ENCODE measurements around the gene CD1E. TPM values are rescaled to one million over a fixed set of nuclear protein-coding genes. Genes with fewer than 3 reads are reported as not detected.
"Not testable (repeated sequence)": the region's sequence is repeated elsewhere in the genome, so short reads cannot be mapped to it uniquely, and the experiment has no call there.

Gene CD1E
- under 1 TPM in 3 of 5 donors, not detected in 2; 0.16 to 0.31 (median 0.22) TPM for polyA plus RNA-seq (ENCODE audit: insufficient read depth in 1 of 5, insufficient read length in 5 of 5, low replicate concordance in 1 of 5)
- long read RNA-seq, donor 1 = 0 reads
- long read RNA-seq, donor 2 = 0 reads
- long read RNA-seq, donor 3 = 0 reads
- long read RNA-seq, donor 4 = 0 reads
- long read RNA-seq, donor 5 = 0 reads
- long read RNA-seq, donor 6 = 0 reads
- long read RNA-seq, donor 7 = 0 reads
- long read RNA-seq, donor 8 = 0 reads

DNA sequence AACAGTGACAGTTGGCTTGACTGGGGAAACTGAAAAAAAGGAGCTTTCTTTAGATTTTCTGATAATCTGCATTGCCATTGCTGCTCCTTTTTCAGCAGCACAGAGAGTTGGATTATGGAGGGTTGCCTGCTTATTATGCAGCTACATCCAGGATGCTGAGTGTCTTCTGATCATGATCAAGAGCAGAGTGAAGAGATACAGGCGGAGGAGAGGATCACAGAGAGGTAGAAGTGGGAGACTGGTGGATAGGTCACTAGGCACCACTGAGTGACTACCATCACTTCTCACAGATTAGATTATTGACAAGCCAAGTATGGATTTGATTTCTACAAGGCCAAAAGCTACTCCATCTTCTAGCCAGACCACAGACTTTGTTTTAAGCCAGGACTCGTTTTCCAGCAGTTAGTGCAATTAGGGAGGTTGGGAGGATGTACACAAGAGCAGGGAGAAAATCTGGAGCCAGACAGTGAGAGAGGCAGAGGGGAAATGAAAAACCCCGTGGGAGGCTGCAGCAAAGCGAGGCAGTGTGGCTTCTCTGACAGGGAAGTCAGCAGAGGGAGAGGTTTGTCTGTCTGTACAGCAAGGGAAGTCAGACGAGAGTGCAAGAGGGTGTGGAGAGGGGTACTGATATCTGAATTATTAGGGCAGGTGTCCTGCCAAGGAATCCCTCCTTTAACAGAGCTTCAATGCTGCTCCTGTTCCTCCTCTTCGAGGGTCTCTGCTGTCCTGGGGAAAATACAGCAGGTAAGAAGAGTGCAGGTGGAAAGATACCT, at the start of gene CD1E:
Gene CD1E, plus strand, starts transcription at position 592 of the 773 bp plus-strand sequence. Its CDS starts 95 bp downstream, at position 687.
- no peak for DNase-seq

DNA sequence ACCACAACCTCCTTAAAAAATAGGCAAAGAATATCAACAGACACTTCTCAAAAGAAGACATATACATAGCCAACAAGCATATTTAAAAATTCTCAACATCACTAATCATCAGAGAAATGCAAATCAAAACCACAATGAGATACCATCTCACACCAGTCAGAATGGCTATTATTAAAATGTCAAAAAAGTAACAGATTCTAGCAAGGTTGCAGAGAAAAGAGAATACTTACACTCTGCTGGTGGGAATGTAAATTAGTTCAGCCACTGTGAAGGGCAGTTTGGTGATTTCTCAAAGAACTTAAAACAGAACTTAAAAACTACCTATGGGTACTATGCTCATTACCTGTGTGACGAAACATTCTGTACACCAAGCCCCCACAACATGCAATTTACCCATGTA, 43.1 kb upstream of the CD1E start:
- DNase-seq = no peak

DNA sequence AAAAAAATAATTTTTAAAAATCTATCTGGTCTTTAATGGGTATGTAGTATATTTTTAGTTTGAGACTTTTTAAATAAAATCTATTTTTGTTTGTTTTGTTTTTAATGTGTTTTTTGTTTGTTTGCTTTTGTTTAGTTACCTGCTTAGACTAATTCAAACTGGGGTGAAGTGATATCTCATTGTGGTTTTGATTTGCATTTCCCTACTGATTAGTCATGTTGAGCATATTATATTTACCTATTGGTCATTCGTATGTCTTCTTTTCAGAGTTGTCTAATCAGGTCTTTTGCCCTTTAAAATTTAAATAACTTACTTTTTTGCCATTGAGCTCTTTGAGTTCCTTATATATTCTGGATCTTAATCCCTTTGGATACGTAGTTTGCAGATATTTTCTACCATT, 42.6 kb upstream of the CD1E start:
- no peak for DNase-seq

DNA sequence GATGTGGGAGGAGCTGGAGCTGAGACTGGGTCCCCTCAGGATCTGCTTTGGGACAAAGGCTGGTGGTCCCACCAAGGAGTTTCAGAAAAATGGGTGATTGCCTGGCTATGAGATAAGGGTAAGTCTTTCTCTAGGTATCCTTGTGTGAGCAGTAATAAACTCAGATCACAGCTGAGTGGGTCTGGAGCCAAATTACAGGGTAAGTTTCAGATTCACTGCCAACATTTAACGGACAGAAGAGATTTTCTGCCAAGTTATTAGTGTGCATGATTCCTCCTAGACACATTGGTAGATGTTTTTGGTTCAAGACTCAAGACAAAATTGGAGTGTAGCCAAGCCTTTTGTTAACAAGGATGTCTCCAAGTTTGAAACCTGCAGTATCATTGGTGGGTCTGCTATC, 29.8 kb upstream of the CD1E start:
- DNase-seq = no peak

DNA sequence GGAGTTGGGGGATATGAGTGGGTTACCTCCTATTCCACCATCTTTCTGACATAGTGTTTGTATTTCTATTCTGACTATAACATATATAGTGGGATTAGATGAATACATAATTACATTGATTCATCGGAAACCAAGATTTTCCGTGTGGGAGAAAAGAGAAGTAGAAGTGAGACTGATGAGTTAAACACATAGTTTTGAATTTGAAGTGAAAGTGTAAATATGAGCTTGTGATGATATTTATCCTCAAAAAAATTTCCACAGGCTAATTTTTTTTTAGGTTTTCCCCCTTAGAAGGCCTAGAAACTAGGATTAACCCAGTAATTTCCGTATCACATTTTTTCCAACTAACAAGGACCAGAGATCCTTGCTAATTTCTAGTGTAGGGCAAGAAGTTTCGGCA, 29.3 kb upstream of the CD1E start:
- no peak for DNase-seq

DNA sequence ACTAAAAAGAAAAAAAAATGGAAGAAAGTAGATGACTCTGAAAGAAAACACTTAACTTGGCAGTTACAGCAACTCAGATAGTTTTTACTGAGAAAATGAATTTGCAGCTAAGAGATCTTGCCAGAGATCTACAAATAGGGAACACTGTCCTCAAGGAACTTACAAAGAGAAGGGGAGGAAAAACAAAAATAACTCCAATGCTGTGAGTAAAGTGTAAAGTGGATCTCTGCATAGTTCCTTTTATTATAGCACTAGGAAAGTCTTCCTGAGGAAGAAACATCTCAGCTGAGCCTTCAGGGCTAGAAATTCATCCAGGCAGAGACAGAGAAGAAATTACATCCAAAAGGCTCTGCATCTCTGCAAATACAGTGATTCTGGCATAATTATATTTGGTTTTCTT, 26.2 kb upstream of the CD1E start:
- no peak for DNase-seq

DNA sequence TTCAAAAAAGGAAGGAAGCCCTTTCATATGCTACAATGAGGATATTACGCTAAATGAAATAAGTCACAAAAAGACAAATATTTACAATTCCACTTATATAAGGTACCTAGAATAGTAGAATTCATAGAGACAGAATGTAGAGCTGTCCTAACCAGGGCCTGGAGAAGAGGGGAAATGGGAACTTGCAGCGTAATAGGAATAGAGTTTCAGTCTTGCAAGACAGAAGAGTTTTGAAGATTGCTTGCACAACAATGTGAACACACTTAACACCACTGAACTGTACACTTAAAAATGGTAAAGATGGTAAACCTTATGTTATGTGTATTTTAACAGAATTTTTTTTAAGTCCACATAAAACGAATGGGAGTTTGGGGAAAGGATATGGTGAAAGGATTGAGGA, 25.3 kb upstream of the CD1E start:
- DNase-seq = no peak

DNA sequence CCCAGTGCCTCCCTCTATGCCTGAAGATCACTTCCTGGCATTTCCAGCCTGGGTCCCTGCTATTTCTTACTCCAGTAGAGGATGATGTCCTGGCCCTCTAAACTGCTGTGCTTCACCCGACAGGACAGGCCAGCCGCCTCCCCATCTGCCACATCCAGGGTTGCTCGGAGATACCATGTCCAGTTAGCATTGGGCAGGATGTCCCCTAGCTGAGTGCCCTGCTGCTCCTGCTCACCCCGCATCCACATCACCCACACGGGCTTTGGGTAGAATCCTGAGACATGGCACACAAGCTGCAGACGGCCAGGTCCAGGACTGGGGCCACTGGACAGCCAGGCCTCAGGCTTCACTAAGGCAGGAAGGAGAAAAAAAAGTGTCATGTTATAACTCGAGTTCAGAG, 24.4 kb upstream of the CD1E start:
- no peak for DNase-seq

DNA sequence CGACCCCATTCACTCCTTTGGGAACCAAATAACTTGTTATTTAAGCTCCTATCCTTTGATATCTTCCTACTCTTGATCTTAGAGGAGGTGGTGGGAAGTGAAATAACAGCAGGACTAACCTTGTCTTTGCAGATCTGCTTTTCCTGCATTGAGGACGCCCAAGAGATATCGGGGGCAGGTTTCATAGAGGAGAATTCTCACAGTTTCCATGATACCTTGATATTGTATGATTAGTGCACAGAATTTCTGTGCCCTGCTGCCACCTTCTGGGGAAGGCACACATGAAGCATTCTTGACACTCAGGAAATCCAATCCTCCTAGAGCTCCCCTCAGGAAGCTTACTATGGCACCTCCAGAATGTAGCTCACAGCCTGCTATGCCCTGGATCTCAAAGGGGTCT, 24.0 kb upstream of the CD1E start:
- DNase-seq = no peak

DNA sequence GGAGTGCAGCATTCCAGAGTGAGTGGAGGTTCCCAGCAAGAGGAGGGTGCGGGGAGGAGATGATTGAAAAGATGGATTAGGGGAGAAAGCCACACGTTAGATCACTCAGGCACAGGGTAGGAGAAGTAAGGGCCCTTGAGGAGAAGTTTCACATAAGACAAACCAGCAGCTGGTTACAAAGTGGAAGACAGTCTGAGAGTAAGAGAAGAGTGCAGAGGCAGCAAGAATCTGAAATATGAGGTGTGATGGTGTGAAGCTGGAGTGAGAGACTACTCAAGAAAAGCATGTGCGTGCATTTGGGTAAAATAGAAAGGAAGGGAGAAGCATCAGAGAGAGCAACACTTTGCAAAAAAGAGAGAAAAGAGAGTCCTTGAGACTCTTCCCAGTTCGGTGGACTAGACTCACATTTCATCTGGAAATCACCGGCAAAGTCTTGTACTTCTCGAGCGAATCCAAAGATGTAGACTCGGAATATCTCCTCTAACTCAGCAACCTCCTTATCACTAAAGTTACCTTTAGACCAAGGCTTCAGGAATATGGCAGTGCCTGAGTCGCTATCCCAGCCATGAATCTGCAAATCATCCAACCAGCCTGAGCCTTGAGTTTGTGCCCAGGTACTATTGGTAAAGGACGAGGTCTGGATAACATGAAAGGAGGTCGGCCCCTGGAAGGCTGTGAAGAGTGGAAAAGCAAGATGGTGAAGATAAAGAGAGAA, 23.1 kb upstream of the CD1E start:
- DNase-seq = no peak

DNA sequence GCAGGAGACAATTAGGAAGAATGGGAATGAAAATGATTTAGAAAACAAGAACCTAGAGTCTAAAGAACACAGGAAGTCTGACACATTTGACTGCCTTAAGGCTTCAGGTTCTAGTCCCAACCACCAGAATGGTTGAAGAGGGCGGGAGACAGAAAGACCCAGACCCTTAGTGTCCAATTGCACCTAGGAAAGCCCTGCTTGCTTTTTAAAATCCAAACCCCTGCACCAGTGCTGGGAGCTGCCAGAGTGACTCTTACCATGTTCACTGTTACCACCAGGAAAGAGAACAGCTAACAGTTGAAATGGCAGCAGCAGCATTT, 22.6 kb upstream of the CD1E start:
- no peak for DNase-seq

DNA sequence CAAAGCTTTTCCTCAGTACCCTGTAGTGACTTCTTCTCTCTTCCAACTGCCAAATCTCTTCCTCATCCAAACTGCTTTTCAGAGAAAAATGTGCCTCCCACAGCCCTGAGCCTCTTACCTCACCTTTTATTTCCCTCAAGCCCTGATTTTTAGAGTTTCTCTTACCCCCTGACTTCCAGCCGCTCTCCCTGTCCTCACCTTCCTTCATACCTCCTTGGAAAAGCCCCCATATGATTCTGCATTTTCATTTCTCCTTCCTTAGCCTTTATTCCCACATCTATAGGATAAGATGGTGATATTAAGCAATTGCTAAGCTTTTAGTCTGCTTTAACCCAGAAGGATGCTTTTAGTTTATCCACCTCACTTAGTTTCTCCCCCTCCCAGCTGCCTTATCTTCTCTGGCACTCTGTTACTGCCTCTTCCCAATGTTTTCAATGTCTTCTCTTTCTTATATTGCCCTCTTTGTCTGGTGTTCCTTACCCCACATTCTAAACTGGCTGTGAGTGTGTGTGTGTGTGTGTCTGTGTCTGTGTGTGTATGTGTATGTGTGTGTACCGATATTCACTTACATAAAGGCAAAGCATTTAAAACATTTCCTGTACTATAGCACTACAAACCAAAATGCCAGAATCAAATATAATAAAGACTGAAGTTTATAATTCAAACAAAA, 22.1 kb upstream of the CD1E start, which contains the start of gene CD1B:
Gene CD1B, minus strand, starts transcription at position 51 of the 670 bp plus-strand sequence. CDS start 108 bp downstream, outside the sequence.
- DNase-seq = no peak

DNA sequence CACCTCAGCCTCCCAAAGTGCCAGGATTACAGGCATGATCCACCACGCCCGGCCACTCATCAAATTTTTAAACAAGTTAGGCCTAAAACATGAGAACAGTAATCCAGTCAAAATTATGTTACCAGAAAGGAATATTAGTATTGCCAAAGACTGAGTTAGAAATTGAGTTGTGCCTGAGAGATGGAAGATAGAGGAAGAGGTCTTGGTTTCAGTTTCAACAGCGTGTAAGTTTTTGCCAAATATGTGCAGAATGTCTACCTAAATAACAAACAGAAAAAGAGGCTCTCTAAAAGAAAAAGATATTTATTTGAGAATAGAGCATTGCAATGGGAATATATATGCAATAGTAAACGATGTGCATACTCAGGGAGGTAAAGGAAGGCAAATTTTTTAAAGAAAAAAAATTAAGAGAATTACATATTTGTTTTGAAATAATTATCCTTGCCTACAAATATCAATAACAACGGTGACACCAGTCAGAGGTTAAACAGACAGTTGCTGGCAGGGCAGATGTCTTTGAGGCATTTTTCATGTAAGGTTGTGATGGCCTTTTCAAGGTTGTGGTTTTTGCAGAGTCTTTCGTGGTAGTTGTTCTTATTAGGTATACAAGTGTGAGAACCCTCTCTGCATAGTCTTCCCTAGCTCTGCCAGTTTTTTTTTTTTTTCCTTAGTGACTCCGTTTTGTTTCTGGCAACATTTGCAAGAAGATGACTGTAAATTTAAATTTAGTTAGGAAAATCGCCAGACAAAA, 20.1 kb upstream of the CD1E start:
- no peak for DNase-seq

DNA sequence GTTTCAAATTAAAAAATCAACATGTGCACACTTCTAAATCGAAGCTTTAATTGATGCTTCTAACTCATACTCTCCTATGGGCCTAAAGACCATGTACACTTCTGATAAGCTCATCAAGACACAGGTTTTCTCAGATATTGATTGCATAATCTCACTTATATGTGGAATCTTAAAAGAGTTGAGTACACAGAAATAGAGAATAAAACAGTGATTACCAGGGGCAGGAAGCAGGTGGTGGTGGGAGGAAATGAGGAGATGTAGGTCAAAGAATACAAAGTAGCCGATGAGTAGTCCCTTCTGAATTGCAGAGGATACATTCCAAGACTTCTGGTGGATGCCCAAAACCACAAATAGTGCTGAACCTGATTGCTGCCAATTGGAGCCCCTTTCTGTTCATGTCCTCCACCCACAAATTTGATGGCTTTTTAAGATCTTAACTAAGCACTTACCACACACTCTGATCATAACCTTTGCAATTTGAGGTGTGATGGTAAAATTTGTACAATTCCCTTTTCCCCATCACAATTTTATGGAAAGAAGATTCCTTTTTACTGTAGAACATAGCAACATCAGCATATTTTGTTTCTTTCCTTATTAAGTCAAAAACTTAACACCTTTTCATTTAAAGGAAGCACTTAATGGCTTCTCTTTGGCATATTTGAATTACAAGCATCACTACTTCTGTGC, 19.0 kb upstream of the CD1E start:
- no peak for DNase-seq

DNA sequence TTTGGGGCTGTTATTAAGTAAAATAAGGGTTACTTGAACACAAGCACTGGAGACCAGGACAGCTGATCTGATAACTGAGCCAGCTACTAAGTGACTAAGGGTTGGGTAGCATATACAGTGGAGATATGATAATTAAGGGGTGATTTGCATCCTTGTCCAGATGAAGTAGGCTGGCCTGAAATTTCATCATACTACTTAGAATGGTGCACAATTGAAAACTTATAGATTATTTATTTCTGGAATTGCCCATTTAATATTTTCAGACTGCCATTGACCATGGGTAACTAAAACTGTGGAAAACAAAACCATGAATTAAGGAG, 18.5 kb upstream of the CD1E start:
- DNase-seq = no peak

DNA sequence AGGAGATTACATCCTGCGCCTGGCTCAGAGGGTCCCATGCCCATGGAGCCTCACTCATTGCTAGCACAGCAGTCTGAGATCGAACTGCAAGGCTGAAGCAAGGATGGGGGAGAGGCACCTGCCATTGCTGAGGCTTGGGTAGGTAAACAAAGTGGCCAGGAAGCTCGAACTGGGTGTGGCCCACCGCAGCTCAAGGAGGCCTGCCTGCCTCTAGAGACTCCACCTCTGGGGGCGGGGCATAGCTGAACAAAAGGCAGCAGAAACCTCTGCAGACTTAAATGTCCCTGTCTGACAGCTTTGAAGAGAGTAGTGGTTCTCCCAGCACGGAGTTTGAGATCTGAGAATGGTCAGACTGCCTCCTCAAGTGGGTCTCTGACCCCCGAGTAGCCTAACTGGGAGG, 17.3 kb upstream of the CD1E start:
- not testable (repeated sequence) for DNase-seq

DNA sequence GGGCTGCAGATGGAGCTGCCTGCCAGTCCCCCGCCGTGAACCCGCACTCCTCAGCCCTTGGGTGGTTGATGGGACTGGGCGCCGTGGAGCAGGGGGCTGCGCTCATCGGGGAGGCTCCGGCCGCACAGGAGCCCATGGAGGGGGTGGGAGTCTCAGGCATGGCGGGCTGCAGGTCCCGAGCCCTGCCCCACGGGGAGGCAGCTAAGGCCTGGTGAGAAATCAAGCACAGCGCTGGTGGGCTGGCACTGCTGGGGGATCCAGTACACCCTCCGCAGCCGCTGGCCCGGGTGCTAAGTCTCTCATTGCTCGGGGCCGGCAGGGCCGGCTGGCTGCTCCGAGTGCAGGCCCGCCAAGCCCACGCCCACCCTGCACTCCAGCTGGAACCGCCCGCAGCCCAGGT, 4.7 kb upstream of the CD1E start:
- DNase-seq = not testable (repeated sequence)

DNA sequence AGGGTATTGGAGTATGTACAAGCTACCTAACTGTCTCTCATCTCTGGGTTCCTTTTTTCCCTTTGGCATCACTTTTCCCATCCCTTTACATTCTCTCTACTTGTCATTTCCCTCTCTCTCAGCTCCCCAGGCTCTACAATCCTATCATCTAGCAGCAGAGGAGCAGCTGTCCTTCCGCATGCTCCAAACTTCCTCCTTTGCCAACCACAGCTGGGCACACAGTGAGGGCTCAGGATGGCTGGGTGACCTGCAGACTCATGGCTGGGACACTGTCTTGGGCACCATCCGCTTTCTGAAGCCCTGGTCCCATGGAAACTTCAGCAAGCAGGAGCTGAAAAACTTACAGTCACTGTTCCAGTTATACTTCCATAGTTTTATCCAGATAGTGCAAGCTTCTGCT, 561 bp downstream of the CD1E start:
- no peak for DNase-seq

DNA sequence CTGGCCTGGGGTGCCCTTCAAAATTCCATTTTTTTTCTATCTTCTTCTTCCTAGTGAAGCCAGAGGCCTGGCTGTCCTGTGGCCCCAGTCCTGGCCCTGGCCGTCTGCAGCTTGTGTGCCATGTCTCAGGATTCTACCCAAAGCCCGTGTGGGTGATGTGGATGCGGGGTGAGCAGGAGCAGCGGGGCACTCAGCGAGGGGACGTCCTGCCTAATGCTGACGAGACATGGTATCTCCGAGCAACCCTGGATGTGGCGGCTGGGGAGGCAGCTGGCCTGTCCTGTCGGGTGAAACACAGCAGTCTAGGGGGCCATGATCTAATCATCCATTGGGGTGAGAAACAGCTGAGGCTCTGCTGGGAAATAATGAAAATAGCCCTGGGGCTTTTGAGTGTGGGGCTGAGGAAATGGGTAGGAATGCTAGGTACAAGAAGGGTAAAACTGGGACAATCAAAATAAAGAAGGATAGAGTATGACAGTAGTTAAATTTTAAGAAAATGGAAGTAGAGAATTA, 2.1 kb downstream of the CD1E start:
- no peak for DNase-seq

DNA sequence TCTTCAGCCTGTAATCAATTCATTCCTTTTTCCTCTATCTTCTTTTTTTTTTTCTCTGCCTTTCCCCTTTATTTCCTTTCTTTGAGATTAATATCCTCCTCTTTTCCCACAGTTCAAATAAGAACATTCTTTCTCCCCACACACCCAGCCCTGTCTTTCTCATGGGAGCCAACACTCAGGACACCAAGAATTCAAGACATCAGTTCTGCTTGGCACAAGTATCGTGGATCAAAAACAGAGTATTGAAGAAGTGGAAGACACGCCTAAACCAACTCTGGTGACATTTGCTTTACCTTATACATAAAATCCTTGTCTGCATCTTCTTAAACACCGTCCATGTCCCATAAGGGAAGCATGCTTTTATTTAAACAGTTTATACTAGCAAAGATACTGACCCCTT, 2.9 kb downstream of the CD1E start:
- DNase-seq = no peak

DNA sequence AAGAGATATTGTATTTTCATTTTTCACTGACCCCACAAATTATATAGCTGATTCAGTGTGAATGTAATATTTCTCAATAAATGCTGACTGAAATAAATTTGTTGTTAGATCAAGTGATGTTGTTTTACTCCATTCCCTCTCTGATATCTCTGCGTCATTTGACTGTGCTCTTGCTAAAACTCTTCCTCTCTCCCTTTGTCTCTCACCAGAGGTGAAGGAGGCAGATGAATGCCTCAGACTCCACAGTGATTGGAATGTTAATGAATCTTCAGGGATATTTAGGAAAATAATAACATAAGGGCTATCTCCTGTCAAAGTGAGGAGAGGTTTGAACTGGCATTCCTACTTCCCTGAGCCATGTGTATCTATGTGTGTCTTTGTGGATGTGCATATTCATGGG, 3.7 kb downstream of the CD1E start:
- no peak for DNase-seq

Measured in right lung (tissue), 10 donors.